AG09309 (cell line): Measurements from ENCODE around the gene SOBP.
A peak's percentile ranks its signal among the peaks of the same experiment; 100 is the strongest.

Experiments used
- DNase-seq: peaks from one replicate; pipeline ENCODE4 v3.0.0-alpha.2; 2010; ENCODE audit warnings: low read depth
- H3K4me3 ChIP-seq: 2 replicates; pipeline ENCODE4 v1.5.1; 2011; ENCODE audit warnings: mild to moderate bottlenecking, low read depth, low read length, moderate library complexity; ENCODE audit not compliant: control insufficient read depth
- TF ChIP-seq, protein P1 (sequence below): IDR thresholded peaks from 2 replicates; pipeline ENCODE4 v1.5.1; 2011; ENCODE audit warnings: mild to moderate bottlenecking, low read depth, low read length, inconsistent platforms; ENCODE audit not compliant: insufficient read depth, control insufficient read depth; ENCODE audit errors: missing control alignments

Gene SOBP

DNA sequence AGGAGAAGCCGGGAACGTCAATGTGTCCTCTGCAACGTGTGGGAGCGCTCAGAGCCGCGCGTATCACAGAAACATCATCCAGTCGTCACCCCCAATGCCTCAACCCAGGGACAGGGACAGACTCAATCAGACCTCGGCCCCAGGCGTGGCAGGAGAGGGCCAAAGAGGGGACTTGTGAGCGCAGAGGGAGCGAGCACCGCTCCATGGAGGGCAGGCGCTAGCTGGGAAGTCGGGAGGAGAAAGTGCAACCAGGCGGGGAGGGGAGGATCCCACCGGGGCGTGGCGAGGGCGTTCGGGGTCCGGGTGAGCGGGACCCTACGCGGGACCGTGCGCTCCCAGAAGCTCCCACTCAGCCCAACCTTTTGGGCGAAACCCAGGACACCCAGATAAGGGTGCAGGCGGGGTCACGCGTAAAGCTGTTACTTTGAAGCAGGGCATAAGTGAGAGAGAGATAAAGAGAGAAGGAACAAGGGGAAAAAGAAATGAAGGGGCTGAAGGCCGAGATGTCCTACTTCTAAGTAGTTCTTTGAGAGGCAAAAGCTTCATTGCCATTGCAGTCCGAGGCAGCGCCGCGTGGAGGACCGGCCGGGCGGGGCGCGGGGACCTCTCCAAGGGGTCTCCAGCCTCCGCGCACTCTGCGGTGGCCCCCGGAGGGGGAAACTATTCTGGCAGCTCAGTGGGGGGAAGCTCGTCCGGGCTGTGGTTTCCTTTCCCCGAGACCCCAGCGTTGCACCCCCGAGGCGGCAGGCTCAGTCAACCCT, 862 bp upstream of the SOBP start:
- TF ChIP-seq, protein P1, sequence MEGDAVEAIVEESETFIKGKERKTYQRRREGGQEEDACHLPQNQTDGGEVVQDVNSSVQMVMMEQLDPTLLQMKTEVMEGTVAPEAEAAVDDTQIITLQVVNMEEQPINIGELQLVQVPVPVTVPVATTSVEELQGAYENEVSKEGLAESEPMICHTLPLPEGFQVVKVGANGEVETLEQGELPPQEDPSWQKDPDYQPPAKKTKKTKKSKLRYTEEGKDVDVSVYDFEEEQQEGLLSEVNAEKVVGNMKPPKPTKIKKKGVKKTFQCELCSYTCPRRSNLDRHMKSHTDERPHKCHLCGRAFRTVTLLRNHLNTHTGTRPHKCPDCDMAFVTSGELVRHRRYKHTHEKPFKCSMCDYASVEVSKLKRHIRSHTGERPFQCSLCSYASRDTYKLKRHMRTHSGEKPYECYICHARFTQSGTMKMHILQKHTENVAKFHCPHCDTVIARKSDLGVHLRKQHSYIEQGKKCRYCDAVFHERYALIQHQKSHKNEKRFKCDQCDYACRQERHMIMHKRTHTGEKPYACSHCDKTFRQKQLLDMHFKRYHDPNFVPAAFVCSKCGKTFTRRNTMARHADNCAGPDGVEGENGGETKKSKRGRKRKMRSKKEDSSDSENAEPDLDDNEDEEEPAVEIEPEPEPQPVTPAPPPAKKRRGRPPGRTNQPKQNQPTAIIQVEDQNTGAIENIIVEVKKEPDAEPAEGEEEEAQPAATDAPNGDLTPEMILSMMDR, result no peak
- no peak for DNase-seq
- H3K4me3 ChIP-seq, result peak overlapping the region; percentile 62

DNA sequence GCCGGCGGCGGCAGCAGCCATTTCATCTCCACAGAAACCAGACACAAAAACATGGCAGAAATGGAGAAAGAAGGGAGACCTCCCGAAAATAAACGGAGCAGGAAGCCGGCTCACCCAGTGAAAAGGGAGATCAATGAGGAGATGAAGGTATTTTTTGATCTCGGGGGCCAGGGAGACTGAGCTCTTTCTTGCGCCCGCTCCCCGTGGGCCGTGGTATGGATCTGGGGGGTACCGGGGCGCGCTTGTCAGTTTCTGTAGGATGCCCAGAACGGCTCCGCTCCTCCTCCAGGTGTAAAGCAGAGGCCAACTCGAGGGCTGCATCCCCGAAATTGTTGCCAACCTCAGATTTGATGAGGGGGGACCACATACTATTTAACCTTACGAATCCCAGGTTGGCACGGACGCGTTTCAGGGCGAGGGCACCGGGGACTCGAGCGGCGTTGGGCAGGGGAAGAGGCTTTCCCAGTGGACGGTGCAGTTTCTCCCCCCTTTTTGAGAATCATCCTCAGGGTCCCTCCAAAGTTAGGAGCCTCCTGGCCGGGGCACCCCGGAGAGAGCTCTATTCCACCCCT, 735 bp downstream of the SOBP start:
- no peak for DNase-seq
- H3K4me3 ChIP-seq, result peak overlapping the region; percentile 62
- TF ChIP-seq, protein P1, result no peak

DNA sequence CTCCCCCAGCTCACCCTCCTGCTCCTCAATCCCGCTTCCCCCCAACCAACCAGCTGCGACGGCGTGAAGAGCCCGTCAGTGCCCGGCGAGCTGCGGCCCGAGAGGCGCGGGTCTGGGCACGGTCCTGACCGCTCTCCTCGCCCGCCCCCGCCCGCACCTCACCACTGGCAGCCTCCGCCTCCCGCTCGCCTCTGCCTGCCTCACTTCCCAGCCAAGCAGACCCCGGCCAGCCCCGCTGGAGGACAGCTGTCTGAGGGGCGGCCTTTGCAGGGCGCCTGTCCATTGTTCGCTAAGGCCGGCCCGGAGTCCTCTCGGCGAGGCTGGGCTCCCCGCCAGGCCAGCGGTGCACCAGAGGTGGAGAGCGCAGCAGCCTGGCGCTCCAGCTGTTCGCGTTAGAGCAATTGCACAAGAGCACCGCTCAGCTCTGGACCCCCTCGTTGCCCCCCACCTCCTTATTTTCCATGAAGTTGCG, 1.3 kb downstream of the SOBP start:
- no peak for DNase-seq
- TF ChIP-seq, protein P1, result no peak
- peak overlapping the region; percentile 62 for H3K4me3 ChIP-seq

DNA sequence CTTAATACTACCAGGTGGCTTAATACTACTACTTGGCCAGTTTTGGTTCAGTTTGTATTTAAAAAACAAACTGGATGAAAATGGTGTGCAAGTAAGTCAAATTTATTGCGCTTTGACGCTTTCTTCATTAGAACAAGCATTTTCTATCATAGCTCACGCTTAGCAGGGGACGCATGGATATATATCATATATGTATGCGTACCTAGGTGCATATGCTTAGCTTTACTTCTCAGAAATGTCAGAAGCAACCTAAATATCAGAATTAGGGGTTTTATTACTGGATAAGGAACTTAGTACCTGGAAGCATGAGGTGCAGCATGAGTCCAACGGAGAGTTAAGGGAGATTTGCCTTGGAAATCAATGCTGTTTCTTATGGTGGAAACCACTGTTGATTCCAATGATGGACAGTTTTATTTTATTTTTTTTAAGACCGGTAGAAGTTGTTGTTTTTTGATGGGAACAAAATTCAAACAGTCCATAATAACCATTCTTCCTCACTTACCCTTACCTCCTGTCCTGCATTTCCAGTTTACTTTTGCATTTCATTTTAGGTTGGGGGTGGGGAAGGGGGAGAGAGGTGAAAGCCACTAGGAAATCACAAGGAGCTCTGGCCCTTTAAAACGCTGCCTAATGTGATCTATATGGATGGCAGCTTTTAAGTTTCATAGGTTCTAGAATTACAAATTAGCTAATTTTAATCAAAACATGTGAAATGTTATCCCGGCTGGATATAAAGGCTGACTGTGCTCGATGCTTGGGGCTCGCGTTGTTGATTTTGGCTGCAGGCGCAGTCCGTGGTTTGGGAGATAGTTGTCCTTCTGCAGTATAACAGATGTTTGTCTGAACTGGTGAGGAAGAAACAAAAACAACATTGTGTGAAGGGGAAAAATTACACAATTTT, 2.1 kb downstream of the SOBP start:
- TF ChIP-seq, protein P1, result no peak
- peak; percentile 39 for DNase-seq
- no peak overlapping the region for H3K4me3 ChIP-seq

DNA sequence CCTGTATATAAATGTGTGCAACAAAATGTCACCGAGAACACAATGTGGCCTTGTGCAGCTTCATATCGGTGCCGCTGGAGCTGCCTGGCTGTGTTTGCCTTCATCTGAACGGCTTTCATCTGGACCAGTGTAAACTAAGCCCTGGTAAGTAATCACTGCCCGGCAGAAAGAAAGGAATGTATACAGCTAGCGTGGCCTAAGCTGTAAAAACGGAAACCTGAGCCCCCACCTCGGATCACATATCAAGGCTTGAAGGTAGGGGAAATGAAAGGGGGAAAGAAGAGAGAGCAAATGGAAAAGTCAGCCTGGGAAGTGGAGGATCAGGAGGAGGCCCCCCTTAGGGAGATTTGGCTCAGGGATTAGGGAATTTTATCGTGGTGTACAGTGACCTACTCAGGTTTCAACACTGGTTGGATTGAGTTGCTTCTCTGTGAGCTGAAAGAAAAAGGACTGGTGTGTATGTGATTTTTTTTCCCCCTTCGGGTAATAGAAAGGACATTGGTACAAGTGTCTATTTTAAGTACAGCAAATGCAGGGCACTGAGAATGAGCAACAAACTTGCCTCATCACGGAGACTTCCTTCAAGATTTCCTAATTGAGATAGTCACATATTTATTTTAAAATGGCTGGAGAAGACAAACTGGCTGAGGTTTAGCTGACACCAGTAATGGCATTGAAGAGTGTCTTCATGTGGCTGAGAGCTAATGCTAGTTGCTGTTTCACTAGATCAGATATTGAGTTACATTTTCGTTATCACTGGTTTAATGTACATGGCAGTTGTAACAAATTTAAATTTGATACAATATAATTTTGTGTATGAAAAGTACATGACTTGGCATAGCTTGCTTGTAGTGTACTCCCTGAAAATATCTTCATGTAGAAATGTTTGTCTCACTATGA, 3.5 kb downstream of the SOBP start:
- DNase-seq, result no peak
- TF ChIP-seq, protein P1, result no peak
- H3K4me3 ChIP-seq, result no peak overlapping the region
